ENCODE results near the gene MN1.

The MN1 gene

GRCh38 chr22:27800250-27801201, 1.0 kb downstream of the MN1 start:
- DNase-seq (ENCODE audit: low read depth in 2 of 2), result no peak

GRCh38 chr22:27799827-27800249, 1.7 kb downstream of the MN1 start:
- no peak for DNase-seq (ENCODE audit: low read depth in 2 of 2)

- no peak for DNase-seq (ENCODE audit: low read depth in 2 of 2)
Observed at GRCh38 chr22:27799015-27799826, 2.3 kb downstream of the MN1 start.

- no peak for DNase-seq (ENCODE audit: low read depth in 2 of 2)
Observed at GRCh38 chr22:27798511-27799014, 3.0 kb downstream of the MN1 start.

- DNase-seq (ENCODE audit: low read depth in 2 of 2), result no peak
Observed at GRCh38 chr22:27797520-27798391, 3.8 kb downstream of the MN1 start.

- DNase-seq (ENCODE audit: low read depth in 2 of 2), result no peak
Observed at GRCh38 chr22:27796829-27797519, 4.6 kb downstream of the MN1 start.

- no peak for DNase-seq (ENCODE audit: low read depth in 2 of 2)
Observed at GRCh38 chr22:27795696-27796517, 5.6 kb downstream of the MN1 start.

- no peak for DNase-seq (ENCODE audit: low read depth in 2 of 2)
Observed at GRCh38 chr22:27795053-27795452, 6.5 kb downstream of the MN1 start.

GRCh38 chr22:27794226-27794625, 7.3 kb downstream of the MN1 start:
- no peak for DNase-seq (ENCODE audit: low read depth in 2 of 2)

- DNase-seq (ENCODE audit: low read depth in 2 of 2), result no peak
Observed at GRCh38 chr22:27793576-27793975, 8.0 kb downstream of the MN1 start.

GRCh38 chr22:27792452-27793161, 8.9 kb downstream of the MN1 start:
- DNase-seq (ENCODE audit: low read depth in 2 of 2), result no peak

- no peak for DNase-seq (ENCODE audit: low read depth in 2 of 2)
Observed at GRCh38 chr22:27791859-27792241, 9.7 kb downstream of the MN1 start.

- no peak for DNase-seq (ENCODE audit: low read depth in 2 of 2)
Observed at GRCh38 chr22:27791159-27791858, 10.2 kb downstream of the MN1 start.

- no peak for DNase-seq (ENCODE audit: low read depth in 2 of 2)
Observed at GRCh38 chr22:27790376-27791158, 11.0 kb downstream of the MN1 start.

GRCh38 chr22:27788500-27789288, 12.9 kb downstream of the MN1 start:
- no peak for DNase-seq (ENCODE audit: low read depth in 2 of 2)

GRCh38 chr22:27786965-27787364, 14.6 kb downstream of the MN1 start:
- no peak for DNase-seq (ENCODE audit: low read depth in 2 of 2)

- DNase-seq (ENCODE audit: low read depth in 2 of 2), result no peak
Observed at GRCh38 chr22:27786291-27786932, 15.1 kb downstream of the MN1 start.

All from stimulated activated CD4-positive, alpha-beta T cell treated with anti-CD3 and anti-CD28 coated beads, Interleukin-15, amount 100 ng/mL, for 48 hours (primary cell).